IMR-90 (cell line): Measurements from ENCODE around the gene RAD51B. TPM values are rescaled to one million over a fixed set of nuclear protein-coding genes. Genes with fewer than 3 reads are reported as not detected.

Source experiments
- ATAC-seq: fragments of 200-7000 bp; cut with Tn5 transposase; 2 replicates; pipeline ENCODE4 v1.9.1; 2020; ENCODE audit warnings: low read depth, mild to moderate bottlenecking, moderate library complexity
- BruUV-seq: library from RNA; stranded (reverse); fragments of 400-500 nt; replicated peaks from 2 replicates; lab custom pipeline; 2021; lab: Mats Ljungman, UMichigan
- CTCF ChIA-PET: fragments of 300-600 bp; formaldehyde crosslinking; extraction: SDS; loops from one replicate; lab custom pipeline; 2021; ENCODE audit warnings: antibody characterized with exemption; lab: Yijun Ruan, JAX
- POLR2A ChIA-PET: fragments of 300-600 bp; sonication (Branson Sonifier 250); formaldehyde crosslinking; loops from one replicate; lab custom pipeline; 2022; ENCODE audit warnings: antibody characterized with exemption; ENCODE audit not compliant: unreplicated experiment; lab: Charles Lee
- DNase-seq: peaks from one replicate; pipeline ENCODE4 v3.0.0; 2013
- H2AFZ ChIP-seq: replicated peaks from 2 replicates; pipeline ENCODE3; 2013; ENCODE audit warnings: low read length, mild to moderate bottlenecking; ENCODE audit not compliant: poor library complexity
- H2AK5ac ChIP-seq: 2 replicates; pipeline ENCODE4 v1.6.1; 2013; ENCODE audit warnings: low read depth, low read length, inconsistent platforms
- H2AK9ac ChIP-seq: replicated peaks from 2 replicates; pipeline ENCODE3; 2013; ENCODE audit warnings: mild to moderate bottlenecking, low read depth, low read length, moderate library complexity; ENCODE audit not compliant: poor library complexity
- H2BK120ac ChIP-seq: 2 replicates; pipeline ENCODE4 v1.6.1; 2013; ENCODE audit warnings: low read depth, low read length, inconsistent platforms
- H2BK15ac ChIP-seq: 3 replicates; pipeline ENCODE4 v1.6.1; 2013; ENCODE audit warnings: low read depth, low read length, inconsistent platforms
- H2BK20ac ChIP-seq: 2 replicates; pipeline ENCODE4 v1.6.1; 2013; ENCODE audit warnings: low read depth, mild to moderate bottlenecking, inconsistent platforms, low read length, moderate library complexity
- H2BK5ac ChIP-seq: 2 replicates; pipeline ENCODE4 v1.6.1; 2013; ENCODE audit warnings: mild to moderate bottlenecking, low read depth, low read length, inconsistent platforms; ENCODE audit not compliant: poor library complexity, severe bottlenecking
- H3K14ac ChIP-seq: replicated peaks from 2 replicates; pipeline ENCODE4 v1.6.1; 2013; ENCODE audit warnings: low read depth, low read length, inconsistent platforms
- H3K18ac ChIP-seq: 2 replicates; pipeline ENCODE4 v1.6.1; 2013; ENCODE audit warnings: low read depth, low read length, control low read depth
- H3K23ac ChIP-seq: 2 replicates; pipeline ENCODE4 v1.6.1; 2013; ENCODE audit warnings: low read depth, low read length, inconsistent platforms
- H3K27ac ChIP-seq: 2 replicates; pipeline ENCODE4 v1.5.1; 2013; ENCODE audit warnings: mild to moderate bottlenecking, control low read depth, low read length; ENCODE audit not compliant: insufficient read depth
- H3K27me3 ChIP-seq: 2 replicates; pipeline ENCODE4 v1.6.1; 2013; ENCODE audit warnings: low read length; ENCODE audit not compliant: control insufficient read depth, insufficient read depth
- H3K36me3 ChIP-seq: 2 replicates; pipeline ENCODE4 v1.6.1; 2013; ENCODE audit warnings: low read length, mixed read lengths; ENCODE audit not compliant: control insufficient read depth, insufficient read depth
- H3K4ac ChIP-seq: 2 replicates; pipeline ENCODE4 v1.6.1; 2013; ENCODE audit warnings: low read depth, low read length, inconsistent platforms
- H3K4me1 ChIP-seq: 2 replicates; pipeline ENCODE4 v1.6.1; 2013; ENCODE audit warnings: low read length, mixed read lengths; ENCODE audit not compliant: control insufficient read depth, insufficient read depth
- H3K4me2 ChIP-seq: 2 replicates; pipeline ENCODE4 v1.6.1; 2013; ENCODE audit warnings: low read depth, mild to moderate bottlenecking, control low read depth, low read length, moderate library complexity
- H3K4me3 ChIP-seq: 2 replicates; pipeline ENCODE4 v1.5.1; 2013; ENCODE audit warnings: low read depth, mild to moderate bottlenecking, control low read depth, low read length, moderate library complexity; ENCODE audit not compliant: insufficient read depth
- H3K56ac ChIP-seq: 2 replicates; pipeline ENCODE4 v1.6.1; 2013; ENCODE audit warnings: low read length, inconsistent platforms; ENCODE audit not compliant: insufficient read depth; ENCODE audit errors: extremely low read depth
- H3K79me1 ChIP-seq, 2 experiments: 2 replicates each; pipeline ENCODE4 v1.6.1; 2013; ENCODE audit warnings: low read length in 2 of 2, inconsistent platforms in 1 of 2, low read depth in 1 of 2
- H3K9ac ChIP-seq: 2 replicates; pipeline ENCODE4 v1.6.1; 2013; ENCODE audit warnings: low read depth, low read length, control low read depth
- H3K9me1 ChIP-seq: 2 replicates; pipeline ENCODE4 v1.6.1; 2013; ENCODE audit warnings: low read length, inconsistent platforms; ENCODE audit not compliant: insufficient read depth
- H3K9me3 ChIP-seq: 2 replicates; pipeline ENCODE4 v1.6.1; 2013; ENCODE audit warnings: low read length; ENCODE audit not compliant: control insufficient read depth, insufficient read depth
- H4K20me1 ChIP-seq: 2 replicates; pipeline ENCODE4 v1.6.1; 2013; ENCODE audit warnings: low read length, inconsistent platforms; ENCODE audit not compliant: insufficient read depth
- H4K5ac ChIP-seq: 2 replicates; pipeline ENCODE4 v1.6.1; 2013; ENCODE audit warnings: mild to moderate bottlenecking, low read depth, low read length, control low read depth
- H4K8ac ChIP-seq, 2 experiments: 2 replicates each; pipeline ENCODE4 v1.6.1; 2013; ENCODE audit warnings: low read depth in 2 of 2, low read length in 2 of 2, control low read depth in 1 of 2, inconsistent platforms in 1 of 2
- H4K91ac ChIP-seq: 2 replicates; pipeline ENCODE4 v1.6.1; 2013; ENCODE audit warnings: low read depth, low read length, inconsistent platforms; ENCODE audit not compliant: insufficient read depth
- BHLHE40 ChIP-seq: fragments of 150-350 bp; IDR thresholded peaks from 2 replicates; pipeline ENCODE4 v1.6.1; 2016; ENCODE audit warnings: mild to moderate bottlenecking, low read depth, low read length
- CEBPB ChIP-seq: IDR thresholded peaks from 2 replicates; pipeline ENCODE4 v1.6.1; 2012; ENCODE audit warnings: low read depth, low read length, improper control_type of control experiment
- CHD1 ChIP-seq: IDR thresholded peaks from 2 replicates; pipeline ENCODE4 v1.6.1; 2012; ENCODE audit warnings: low read depth, low read length, improper control_type of control experiment
- CTCF ChIP-seq: conservative IDR thresholded peaks from 2 replicates; pipeline ENCODE4 v1.5.1; 2012; ENCODE audit warnings: mild to moderate bottlenecking, low read depth, low read length, improper control_type of control experiment
- ELK1 ChIP-seq: fragments of 150-350 bp; IDR thresholded peaks from 2 replicates; pipeline ENCODE4 v1.6.1; 2016; ENCODE audit warnings: low read depth, mild to moderate bottlenecking, low read length, moderate library complexity, borderline replicate concordance
- FOS ChIP-seq: fragments of 150-350 bp; IDR thresholded peaks from 2 replicates; pipeline ENCODE4 v1.6.1; 2016; ENCODE audit warnings: low read depth, low read length
- MAFK ChIP-seq: IDR thresholded peaks from 2 replicates; pipeline ENCODE4 v1.6.1; 2012; ENCODE audit warnings: low read depth, low read length, improper control_type of control experiment
- MAZ ChIP-seq: IDR thresholded peaks from 2 replicates; pipeline ENCODE4 v1.6.1; 2012; ENCODE audit warnings: low read depth, mild to moderate bottlenecking, low read length, improper control_type of control experiment, moderate library complexity, borderline replicate concordance
- MXI1 ChIP-seq: IDR thresholded peaks from 2 replicates; pipeline ENCODE4 v1.6.1; 2012; ENCODE audit warnings: low read depth, mild to moderate bottlenecking, low read length, moderate library complexity, borderline replicate concordance
- NFE2L2 ChIP-seq: fragments of 150-350 bp; IDR thresholded peaks from 2 replicates; pipeline ENCODE4 v1.6.1; 2016; ENCODE audit warnings: low read depth, mild to moderate bottlenecking, low read length
- POLR2A ChIP-seq: IDR thresholded peaks from 2 replicates; pipeline ENCODE4 v1.6.1; 2012; ENCODE audit warnings: mild to moderate bottlenecking, low read depth, low read length
- RAD21 ChIP-seq: IDR thresholded peaks from 2 replicates; pipeline ENCODE4 v1.6.1; 2012; ENCODE audit warnings: low read length, improper control_type of control experiment
- RCOR1 ChIP-seq: IDR thresholded peaks from 2 replicates; pipeline ENCODE4 v1.6.1; 2012; ENCODE audit warnings: mild to moderate bottlenecking, low read length, improper control_type of control experiment; ENCODE audit not compliant: insufficient replicate concordance
- RFX5 ChIP-seq: IDR thresholded peaks from 2 replicates; pipeline ENCODE4 v1.8.0; 2012; ENCODE audit warnings: low read depth, mild to moderate bottlenecking, low read length, moderate library complexity
- SMC3 ChIP-seq: fragments of 150-350 bp; IDR thresholded peaks from 2 replicates; pipeline ENCODE4 v1.6.1; 2016; ENCODE audit warnings: low read depth, mild to moderate bottlenecking, antibody characterized with exemption, low read length, moderate library complexity
- WGBS, 2 experiments: methylation state at CpG; one replicate each; pipeline versions ENCODE4 v1.1.5 to v1.1.7; 2013; ENCODE audit warnings: missing lambda C conversion rate in 2 of 2; ENCODE audit not compliant: insufficient read length in 1 of 2; ENCODE audit errors: extremely low coverage in 2 of 2; 5-methylcytosine and 5-hydroxymethylcytosine counted together
- dilution Hi-C: fragments of 300-500 bp; cut with HindIII; formaldehyde crosslinking; loops from one replicate; pipeline ENCODE4 v1.14.3; 2018; ENCODE audit warnings: low sequenced_read_pairs; ENCODE audit not compliant: unreplicated experiment
- in situ Hi-C: fragments of 300-500 bp; cut with MboI; formaldehyde crosslinking; loops from 3 replicates; pipeline ENCODE4 v1.14.3; 2019; ENCODE audit warnings: low sequenced_read_pairs, inconsistent platforms, mixed read lengths
- intact Hi-C: fragments of 100-400 bp; cut with micrococcal nuclease; formaldehyde crosslinking; loops from 2 replicates; pipeline ENCODE4 v1.10.0; 2022
- polyA plus RNA-seq, 3 experiments: library from polyadenylated mRNA; depleted of rRNA; stranded (reverse); fragments of >200 nt; gene quantifications; 2 replicates each; pipeline ENCODE4 v1.2.3, GENCODE V29; 2012; ENCODE audit warnings: low replicate concordance in 1 of 3
- total RNA-seq: library from RNA; depleted of rRNA; stranded (reverse); fragments of >200 nt; gene quantifications from 2 replicates; pipeline ENCODE4 v1.2.3, GENCODE V29; 2012
- TF ChIP-seq, protein P1 (sequence below): fragments of 150-350 bp; IDR thresholded peaks from 2 replicates; pipeline ENCODE4 v1.6.1; 2017; ENCODE audit warnings: mild to moderate bottlenecking, antibody characterized with exemption, low read length, low read depth

RAD51B gene
- total and polyA plus RNA-seq, 2 of the 4 experiments (the other 2 are of a cell fraction): 5.1 to 18.8 TPM

- H3K23ac ChIP-seq: no peak overlapping the region
- ATAC-seq (no peak), DNase-seq (no peak)
- no peak overlapping the region for H3K4me3 ChIP-seq
- H3K36me3 ChIP-seq: no peaks in the 10 kb centered on the region
- no TSS peak for BruUV-seq
- H3K4ac ChIP-seq: no peak overlapping the region
- H2BK120ac ChIP-seq: no peak overlapping the region; the same call in 1 of the 2 replicates
- intact Hi-C loops: no loop called here
- H2AFZ ChIP-seq: no peak overlapping the region
- no peak overlapping the region for H3K27ac ChIP-seq
- dilution Hi-C loops: no loop called here
- no peak overlapping the region for H3K4me2 ChIP-seq
- no peaks in the 10 kb centered on the region for H3K9me3 ChIP-seq
- TF ChIP-seq RCOR1 (no peak), MAFK (no peak), SMC3 (no peak), RAD21 (no peak), RFX5 (no peak), POLR2A (no peak), FOS (no peak), MXI1 (no peak), MAZ (no peak), NFE2L2 (no peak), CTCF (no peak), CHD1 (no peak), CEBPB (no peak), BHLHE40 (no peak), ELK1 (no peak)
- TF ChIP-seq, protein P1, sequence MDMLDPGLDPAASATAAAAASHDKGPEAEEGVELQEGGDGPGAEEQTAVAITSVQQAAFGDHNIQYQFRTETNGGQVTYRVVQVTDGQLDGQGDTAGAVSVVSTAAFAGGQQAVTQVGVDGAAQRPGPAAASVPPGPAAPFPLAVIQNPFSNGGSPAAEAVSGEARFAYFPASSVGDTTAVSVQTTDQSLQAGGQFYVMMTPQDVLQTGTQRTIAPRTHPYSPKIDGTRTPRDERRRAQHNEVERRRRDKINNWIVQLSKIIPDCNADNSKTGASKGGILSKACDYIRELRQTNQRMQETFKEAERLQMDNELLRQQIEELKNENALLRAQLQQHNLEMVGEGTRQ: no peak
- H3K56ac ChIP-seq: no peak overlapping the region
- no peaks in the 10 kb centered on the region for H4K20me1 ChIP-seq
- H2BK5ac ChIP-seq: no peak overlapping the region
- CTCF ChIA-PET: no interaction called here
- no CpG with 5 or more reads among the region's 2 CpGs for WGBS, 2 experiments
- H2AK5ac ChIP-seq: no peak overlapping the region
- no peak overlapping the region for H2BK15ac ChIP-seq
- 0 out of 2 replicates have a peak, but pooled peaks cover 5% of the 10 kb centered on the region for H3K9me1 ChIP-seq
- no peak overlapping the region for H4K91ac ChIP-seq
- no peak overlapping the region for H3K9ac ChIP-seq
- H4K8ac ChIP-seq: no peak overlapping the region
- in situ Hi-C loops: no loop called here
- H3K4me1 ChIP-seq: peaks cover 5% of the 10 kb centered on the region; the same call in 1 of the 2 replicates
- POLR2A ChIA-PET: no interaction called here
- no peak overlapping the region for H2BK20ac ChIP-seq
- H3K18ac ChIP-seq: no peak overlapping the region
- H4K5ac ChIP-seq: no peak overlapping the region
- H2AK9ac ChIP-seq: no peak overlapping the region
- H3K79me1 ChIP-seq: no peaks in the 10 kb centered on the region
- no peak overlapping the region for H3K14ac ChIP-seq
- H3K27me3 ChIP-seq: no peaks in the 10 kb centered on the region
Observed at GRCh38 chr14:68014771-68015170, 195.2 kb downstream of the RAD51B start.
